Measurements from ENCODE around the gene LAMTOR4. TPM values are rescaled to one million over a fixed set of nuclear protein-coding genes. Genes with fewer than 3 reads are reported as not detected.

The LAMTOR4 gene
- total and polyA plus RNA-seq, 2 of the 13 experiments (the other 11 are each of a cell fraction or from before 2014, with no cell fraction given), result 115 to 118 TPM

DNA sequence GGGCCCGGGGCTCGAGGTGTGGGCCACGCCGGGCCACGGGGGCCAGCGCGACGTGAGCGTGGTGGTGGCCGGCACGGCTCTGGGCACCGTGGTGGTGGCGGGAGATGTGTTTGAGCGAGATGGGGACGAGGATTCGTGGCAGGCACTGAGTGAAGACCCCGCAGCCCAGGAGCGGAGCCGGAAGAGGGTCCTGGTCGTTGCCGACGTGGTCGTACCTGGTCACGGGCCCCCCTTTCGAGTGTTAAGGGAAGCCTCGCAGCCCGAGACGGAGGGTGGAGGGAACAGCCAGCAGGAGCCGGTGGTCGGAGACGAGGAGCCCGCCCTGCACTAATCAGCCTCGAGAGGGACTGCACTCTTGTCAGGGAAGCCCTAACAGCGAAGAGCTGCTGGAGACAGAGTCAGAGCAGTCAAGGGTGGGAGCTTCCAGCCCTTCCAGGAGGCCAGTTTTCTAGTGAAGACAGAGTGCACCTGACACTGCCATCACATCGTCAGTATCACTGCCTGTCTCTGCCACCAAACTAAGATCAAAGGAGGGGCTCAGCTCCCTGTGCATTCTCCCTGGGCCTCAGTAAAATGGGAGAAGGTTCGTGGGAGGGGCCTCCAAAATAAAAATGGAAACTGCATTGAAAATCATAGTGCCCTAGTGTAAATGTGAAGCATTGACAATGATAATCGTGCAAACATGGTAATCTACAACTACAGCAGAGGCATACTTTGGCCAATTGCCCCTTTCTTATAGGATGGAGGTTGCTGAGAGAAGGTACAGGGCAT lies 20.7 kb upstream of the LAMTOR4 start (continued):
- TF ChIP-seq, protein P1, sequence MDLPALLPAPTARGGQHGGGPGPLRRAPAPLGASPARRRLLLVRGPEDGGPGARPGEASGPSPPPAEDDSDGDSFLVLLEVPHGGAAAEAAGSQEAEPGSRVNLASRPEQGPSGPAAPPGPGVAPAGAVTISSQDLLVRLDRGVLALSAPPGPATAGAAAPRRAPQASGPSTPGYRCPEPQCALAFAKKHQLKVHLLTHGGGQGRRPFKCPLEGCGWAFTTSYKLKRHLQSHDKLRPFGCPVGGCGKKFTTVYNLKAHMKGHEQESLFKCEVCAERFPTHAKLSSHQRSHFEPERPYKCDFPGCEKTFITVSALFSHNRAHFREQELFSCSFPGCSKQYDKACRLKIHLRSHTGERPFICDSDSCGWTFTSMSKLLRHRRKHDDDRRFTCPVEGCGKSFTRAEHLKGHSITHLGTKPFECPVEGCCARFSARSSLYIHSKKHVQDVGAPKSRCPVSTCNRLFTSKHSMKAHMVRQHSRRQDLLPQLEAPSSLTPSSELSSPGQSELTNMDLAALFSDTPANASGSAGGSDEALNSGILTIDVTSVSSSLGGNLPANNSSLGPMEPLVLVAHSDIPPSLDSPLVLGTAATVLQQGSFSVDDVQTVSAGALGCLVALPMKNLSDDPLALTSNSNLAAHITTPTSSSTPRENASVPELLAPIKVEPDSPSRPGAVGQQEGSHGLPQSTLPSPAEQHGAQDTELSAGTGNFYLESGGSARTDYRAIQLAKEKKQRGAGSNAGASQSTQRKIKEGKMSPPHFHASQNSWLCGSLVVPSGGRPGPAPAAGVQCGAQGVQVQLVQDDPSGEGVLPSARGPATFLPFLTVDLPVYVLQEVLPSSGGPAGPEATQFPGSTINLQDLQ (CRISPR knock-in tag; IDR thresholded peaks at IDR 0.05), result no peak
- TF ChIP-seq KLF11 (CRISPR knock-in tag; IDR thresholded peaks at IDR 0.05), result no peak
- TF ChIP-seq, protein P2, sequence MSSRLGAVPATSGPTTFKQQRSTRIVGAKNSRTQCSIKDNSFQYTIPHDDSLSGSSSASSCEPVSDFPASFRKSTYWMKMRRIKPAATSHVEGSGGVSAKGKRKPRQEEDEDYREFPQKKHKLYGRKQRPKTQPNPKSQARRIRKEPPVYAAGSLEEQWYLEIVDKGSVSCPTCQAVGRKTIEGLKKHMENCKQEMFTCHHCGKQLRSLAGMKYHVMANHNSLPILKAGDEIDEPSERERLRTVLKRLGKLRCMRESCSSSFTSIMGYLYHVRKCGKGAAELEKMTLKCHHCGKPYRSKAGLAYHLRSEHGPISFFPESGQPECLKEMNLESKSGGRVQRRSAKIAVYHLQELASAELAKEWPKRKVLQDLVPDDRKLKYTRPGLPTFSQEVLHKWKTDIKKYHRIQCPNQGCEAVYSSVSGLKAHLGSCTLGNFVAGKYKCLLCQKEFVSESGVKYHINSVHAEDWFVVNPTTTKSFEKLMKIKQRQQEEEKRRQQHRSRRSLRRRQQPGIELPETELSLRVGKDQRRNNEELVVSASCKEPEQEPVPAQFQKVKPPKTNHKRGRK (CRISPR knock-in tag; IDR thresholded peaks at IDR 0.05), result no peak
- TF ChIP-seq ZNF12 (CRISPR knock-in tag; IDR thresholded peaks at IDR 0.05), result no peak
- no peak; the same call in 1 of the 2 replicates for TF ChIP-seq ZSCAN21 (CRISPR knock-in tag; IDR thresholded peaks at IDR 0.05; ENCODE audit: borderline replicate concordance)
- 0 out of 2 replicates have a peak, but pooled peaks have one; percentile 12 for TF ChIP-seq ATF7-NPFF (CRISPR knock-in tag; IDR thresholded peaks at IDR 0.05; ENCODE audit: low read depth)
- TF ChIP-seq, protein P3, sequence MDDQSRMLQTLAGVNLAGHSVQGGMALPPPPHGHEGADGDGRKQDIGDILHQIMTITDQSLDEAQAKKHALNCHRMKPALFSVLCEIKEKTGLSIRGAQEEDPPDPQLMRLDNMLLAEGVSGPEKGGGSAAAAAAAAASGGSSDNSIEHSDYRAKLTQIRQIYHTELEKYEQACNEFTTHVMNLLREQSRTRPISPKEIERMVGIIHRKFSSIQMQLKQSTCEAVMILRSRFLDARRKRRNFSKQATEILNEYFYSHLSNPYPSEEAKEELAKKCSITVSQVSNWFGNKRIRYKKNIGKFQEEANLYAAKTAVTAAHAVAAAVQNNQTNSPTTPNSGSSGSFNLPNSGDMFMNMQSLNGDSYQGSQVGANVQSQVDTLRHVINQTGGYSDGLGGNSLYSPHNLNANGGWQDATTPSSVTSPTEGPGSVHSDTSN (CRISPR knock-in tag; IDR thresholded peaks at IDR 0.05; ENCODE audit: borderline replicate concordance), result no peak
- no peak for TF ChIP-seq ZFAT (CRISPR knock-in tag; conservative IDR thresholded peaks at IDR 0.05)
- no peak for TF ChIP-seq ATRX (CRISPR knock-in tag; IDR thresholded peaks at IDR 0.05; ENCODE audit: borderline replicate concordance)
- 0 out of 2 replicates have a peak, but pooled peaks have one; percentile 62 for TF ChIP-seq MTF2 (CRISPR knock-in tag; IDR thresholded peaks at IDR 0.05; ENCODE audit: borderline replicate concordance)
- no peak for TF ChIP-seq NKX3-1 (CRISPR knock-in tag; IDR thresholded peaks at IDR 0.05)
- no peak for TF ChIP-seq HOXA9 (CRISPR knock-in tag; IDR thresholded peaks at IDR 0.05; ENCODE audit: borderline replicate concordance)
- no peak for TF ChIP-seq FIP1L1 (IDR thresholded peaks at IDR 0.05; ENCODE audit: borderline replicate concordance, insufficient read depth, low read depth, low read length)
- TF ChIP-seq, protein P4, sequence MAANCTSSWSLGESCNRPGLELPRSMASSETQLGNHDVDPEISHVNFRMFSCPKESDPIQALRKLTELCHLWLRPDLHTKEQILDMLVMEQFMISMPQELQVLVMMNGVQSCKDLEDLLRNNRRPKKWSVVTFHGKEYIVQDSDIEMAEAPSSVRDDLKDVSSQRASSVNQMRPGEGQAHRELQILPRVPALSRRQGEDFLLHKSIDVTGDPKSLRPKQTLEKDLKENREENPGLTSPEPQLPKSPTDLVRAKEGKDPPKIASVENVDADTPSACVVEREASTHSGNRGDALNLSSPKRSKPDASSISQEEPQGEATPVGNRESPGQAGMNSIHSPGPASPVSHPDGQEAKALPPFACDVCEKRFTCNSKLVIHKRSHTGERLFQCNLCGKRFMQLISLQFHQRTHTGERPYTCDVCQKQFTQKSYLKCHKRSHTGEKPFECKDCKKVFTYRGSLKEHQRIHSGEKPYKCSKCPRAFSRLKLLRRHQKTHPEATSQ (CRISPR knock-in tag; IDR thresholded peaks at IDR 0.05; ENCODE audit: borderline replicate concordance), result no peak
- no peak for TF ChIP-seq MAFF (IDR thresholded peaks at IDR 0.05; ENCODE audit: low read depth, low read length)
- 0 out of 2 replicates have a peak, but pooled peaks have one; percentile 12 for TF ChIP-seq RXRA (CRISPR knock-in tag; IDR thresholded peaks at IDR 0.05)
- TF ChIP-seq, protein P5, sequence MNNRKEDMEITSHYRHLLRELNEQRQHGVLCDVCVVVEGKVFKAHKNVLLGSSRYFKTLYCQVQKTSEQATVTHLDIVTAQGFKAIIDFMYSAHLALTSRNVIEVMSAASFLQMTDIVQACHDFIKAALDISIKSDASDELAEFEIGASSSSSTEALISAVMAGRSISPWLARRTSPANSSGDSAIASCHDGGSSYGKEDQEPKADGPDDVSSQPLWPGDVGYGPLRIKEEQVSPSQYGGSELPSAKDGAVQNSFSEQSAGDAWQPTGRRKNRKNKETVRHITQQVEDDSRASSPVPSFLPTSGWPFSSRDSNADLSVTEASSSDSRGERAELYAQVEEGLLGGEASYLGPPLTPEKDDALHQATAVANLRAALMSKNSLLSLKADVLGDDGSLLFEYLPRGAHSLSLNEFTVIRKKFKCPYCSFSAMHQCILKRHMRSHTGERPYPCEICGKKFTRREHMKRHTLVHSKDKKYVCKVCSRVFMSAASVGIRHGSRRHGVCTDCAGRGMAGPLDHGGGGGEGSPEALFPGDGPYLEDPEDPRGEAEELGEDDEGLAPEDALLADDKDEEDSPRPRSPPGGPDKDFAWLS (CRISPR knock-in tag; IDR thresholded peaks at IDR 0.05; ENCODE audit: borderline replicate concordance), result no peak
- no peak for TF ChIP-seq NFATC3 (CRISPR knock-in tag; IDR thresholded peaks at IDR 0.05)
- TF ChIP-seq, protein P6, sequence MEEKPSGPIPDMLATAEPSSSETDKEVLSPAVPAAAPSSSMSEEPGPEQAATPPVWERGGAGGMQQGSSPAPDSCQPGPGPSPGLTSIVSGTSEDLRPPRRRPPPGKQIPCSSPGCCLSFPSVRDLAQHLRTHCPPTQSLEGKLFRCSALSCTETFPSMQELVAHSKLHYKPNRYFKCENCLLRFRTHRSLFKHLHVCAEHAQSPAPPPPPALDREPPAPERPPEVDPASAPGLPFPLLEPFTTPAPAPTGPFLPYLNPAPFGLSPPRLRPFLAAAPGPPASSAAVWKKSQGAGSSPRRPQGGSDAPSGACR (CRISPR knock-in tag; IDR thresholded peaks at IDR 0.05), result no peak
